B cell (primary cell): Measurements from ENCODE around the gene PAIP2. TPM values are rescaled to one million over a fixed set of nuclear protein-coding genes. Genes with fewer than 3 reads are reported as not detected.

Source experiments
- ATAC-seq: fragments of 200-7000 bp; cut with Tn5 transposase; one replicate; pipeline ENCODE4 v1.10.0; 2021; ENCODE audit warnings: low read depth, mild to moderate bottlenecking, moderate number of reproducible peaks, moderate library complexity
- CTCF ChIA-PET: fragments of 350-600 bp; sonication (Branson Sonifier 250); formaldehyde crosslinking; loops from one replicate; lab custom pipeline; 2021; ENCODE audit warnings: antibody characterized with exemption, inconsistent platforms; lab: Charles Lee
- POLR2A ChIA-PET: fragments of 350-600 bp; sonication (Branson Sonifier 250); formaldehyde crosslinking; loops from one replicate; lab custom pipeline; 2021; ENCODE audit warnings: antibody characterized with exemption; lab: Charles Lee
- DNase-seq: peaks from one replicate; pipeline ENCODE4 v3.0.0; 2013
- H2AFZ ChIP-seq: 2 replicates; pipeline ENCODE4 v1.6.1; 2012; ENCODE audit warnings: mild to moderate bottlenecking, low read depth, low read length; ENCODE audit not compliant: insufficient read depth, poor library complexity, severe bottlenecking
- H3K27ac ChIP-seq, 2 donors: 1 replicate in 1 of 2; 2 replicates in 1 of 2; pipeline ENCODE4 v1.5.1; 2012 to 2013; ENCODE audit warnings: low read length in 2 of 2, mild to moderate bottlenecking in 2 of 2, moderate library complexity in 1 of 2
- H3K27me3 ChIP-seq, 4 experiments: fragments of 200-600 bp in 1 of 4; sonication (generic) in 1 of 4; replicated peaks in 1 of 4; 1 replicate in 2 of 4; 2 replicates in 2 of 4; pipeline versions ENCODE4 v1.6.1 to v1.7.0; 2013 to 2016; ENCODE audit warnings: low read length in 3 of 4, mild to moderate bottlenecking in 2 of 4, mixed read lengths in 1 of 4, moderate library complexity in 1 of 4; ENCODE audit not compliant: insufficient read depth in 4 of 4, control insufficient read depth in 3 of 4; ENCODE audit errors: control extremely low read depth in 1 of 4
- H3K36me3 ChIP-seq, 2 experiments: replicated peaks in 1 of 2; 1 replicate in 1 of 2; 2 replicates in 1 of 2; pipeline versions ENCODE4 v1.6.1 to v1.7.1; 2013; ENCODE audit warnings: low read length in 1 of 2; ENCODE audit not compliant: insufficient read depth in 2 of 2, control insufficient read depth in 1 of 2; ENCODE audit errors: control extremely low read depth in 1 of 2, extremely low read depth in 1 of 2
- H3K4me1 ChIP-seq, 2 donors: fragments of 200-600 bp in 1 of 2; sonication (generic) in 1 of 2; 1 replicate in 1 of 2; 2 replicates in 1 of 2; pipeline versions ENCODE4 v1.5.1 to v1.6.1; 2013 to 2017; ENCODE audit warnings: low read length in 2 of 2; ENCODE audit not compliant: control insufficient read depth in 2 of 2, insufficient read depth in 2 of 2
- H3K4me2 ChIP-seq: replicated peaks from 2 replicates; pipeline ENCODE3; 2012; ENCODE audit warnings: mild to moderate bottlenecking, low read depth, low read length; ENCODE audit not compliant: poor library complexity, severe bottlenecking
- H3K4me3 ChIP-seq, 5 experiments: fragments of 200-600 bp in 1 of 5; sonication (generic) in 1 of 5; 1 replicate in 3 of 5; 2 replicates in 2 of 5; pipeline versions ENCODE4 v1.5.1 to v1.7.0; 2011 to 2016; ENCODE audit warnings: low read length in 4 of 5, mild to moderate bottlenecking in 4 of 5, low read depth in 2 of 5, control low read depth in 1 of 5, moderate library complexity in 1 of 5; ENCODE audit not compliant: insufficient read depth in 1 of 5; ENCODE audit errors: control extremely low read depth in 1 of 5, extremely low read depth in 1 of 5
- H3K79me2 ChIP-seq: fragments of 200-600 bp; sonication (generic); one replicate; pipeline ENCODE4 v1.6.0; 2016; ENCODE audit warnings: low read length; ENCODE audit not compliant: control insufficient read depth, insufficient read depth
- H3K9ac ChIP-seq: fragments of 200-600 bp; sonication (generic); 2 replicates; pipeline ENCODE4 v1.6.1; 2017; ENCODE audit warnings: mild to moderate bottlenecking, low read length, moderate library complexity
- H3K9me3 ChIP-seq, 3 donors: one replicate each; pipeline versions ENCODE4 v1.6.1 to v1.7.1; 2013; ENCODE audit warnings: low read length in 2 of 3; ENCODE audit not compliant: control insufficient read depth in 2 of 3, insufficient read depth in 1 of 3; ENCODE audit errors: control extremely low read depth in 1 of 3
- H4K20me1 ChIP-seq: 2 replicates; pipeline ENCODE4 v1.6.0; 2012; ENCODE audit warnings: mild to moderate bottlenecking, low read length; ENCODE audit not compliant: insufficient read depth, control insufficient read depth, poor library complexity, severe bottlenecking
- H3K27ac Mint-ChIP-seq: one replicate; pipeline ENCODE4 v1.8.0; 2021; ENCODE audit warnings: mixed read lengths
- H3K27me3 Mint-ChIP-seq: one replicate; pipeline ENCODE4 v1.8.0; 2021; ENCODE audit warnings: mixed read lengths
- H3K4me1 Mint-ChIP-seq: one replicate; pipeline ENCODE4 v1.8.0; 2021; ENCODE audit warnings: mixed read lengths
- H3K4me3 Mint-ChIP-seq: one replicate; pipeline ENCODE4 v1.8.0; 2021; ENCODE audit warnings: mixed read lengths
- H3K9me3 Mint-ChIP-seq: one replicate; pipeline ENCODE4 v1.8.0; 2022; ENCODE audit warnings: mixed read lengths; ENCODE audit not compliant: insufficient read depth
- CTCF ChIP-seq: fragments of 200-600 bp; IDR thresholded peaks from one replicate; pipeline ENCODE4 v1.8.0; 2022; ENCODE audit warnings: antibody characterized with exemption, mild to moderate bottlenecking
- EZH2 ChIP-seq: IDR thresholded peaks from 2 replicates; pipeline ENCODE4 v1.6.1; 2012; ENCODE audit warnings: borderline replicate concordance, low read depth, mild to moderate bottlenecking, moderate library complexity, low read length; ENCODE audit not compliant: insufficient read depth, poor library complexity, severe bottlenecking
- WGBS: methylation state at CpG from one replicate; pipeline ENCODE4 v1.1.5; 2013; ENCODE audit warnings: missing lambda C conversion rate; ENCODE audit not compliant: insufficient coverage; 5-methylcytosine and 5-hydroxymethylcytosine counted together
- intact Hi-C: fragments of 100-400 bp; cut with micrococcal nuclease; formaldehyde crosslinking; loops from one replicate; pipeline ENCODE4 v1.10.0; 2022
- polyA plus RNA-seq: library from polyadenylated mRNA; depleted of rRNA; stranded (reverse); fragments of >200 nt; gene quantifications from 2 replicates; pipeline ENCODE4 v1.2.3, GENCODE V29; 2012
- total RNA-seq, 2 donors: library from RNA; stranded (reverse); fragments of 120-200 nt in 1 of 2; gene quantifications; 1 replicate in 1 of 2; 2 replicates in 1 of 2; pipeline versions ENCODE4 v1.2.3 to v1.2.4, GENCODE V29; 2013 to 2022

The PAIP2 gene
- total and polyA plus RNA-seq, 2 donors (not counting 1 experiment from before 2014, with no cell fraction given) = 38.5 to 121 TPM

GRCh38 chr5:139314276-139314675 is 27.4 kb upstream of the PAIP2 start:
- H3K9me3 Mint-ChIP-seq = no peaks in the 10 kb centered on the region
- ATAC-seq (no peak), DNase-seq (no peak)
- Histone ChIP-seq H3K27ac (no peak overlapping the region), H3K9ac (no peak overlapping the region), H3K4me2 (no peak overlapping the region), H3K4me1 (peaks cover 0 to 21% of the 10 kb centered on the region in 2 donors), H3K27me3 (no peaks in the 10 kb centered on the region), H3K36me3 (peaks cover 2 to 37% of the 10 kb centered on the region in 2 experiments), H2AFZ (no peak overlapping the region), H3K4me3 (no peak overlapping the region), H3K9me3 (no peaks in the 10 kb centered on the region), H4K20me1 (peaks cover 94% of the 10 kb centered on the region), H3K79me2 (peaks cover 99% of the 10 kb centered on the region)
- ChIA-PET POLR2A (no interaction called here), CTCF (interaction anchor here (1.3 kb wide), 1 partner anchor 97 kb away, joined by 4 read pairs; no protein-coding TSS in a partner anchor)
- no CpG with 5 or more reads among the region's 1 CpG for WGBS
- H3K4me1 Mint-ChIP-seq = peaks cover 33% of the 10 kb centered on the region
- TF ChIP-seq CTCF = no peak
- no peak for TF ChIP-seq EZH2
- no peak overlapping the region for H3K27ac Mint-ChIP-seq
- intact Hi-C loops = no loop called here
- no peak overlapping the region for H3K4me3 Mint-ChIP-seq
- H3K27me3 Mint-ChIP-seq = no peaks in the 10 kb centered on the region

DNA sequence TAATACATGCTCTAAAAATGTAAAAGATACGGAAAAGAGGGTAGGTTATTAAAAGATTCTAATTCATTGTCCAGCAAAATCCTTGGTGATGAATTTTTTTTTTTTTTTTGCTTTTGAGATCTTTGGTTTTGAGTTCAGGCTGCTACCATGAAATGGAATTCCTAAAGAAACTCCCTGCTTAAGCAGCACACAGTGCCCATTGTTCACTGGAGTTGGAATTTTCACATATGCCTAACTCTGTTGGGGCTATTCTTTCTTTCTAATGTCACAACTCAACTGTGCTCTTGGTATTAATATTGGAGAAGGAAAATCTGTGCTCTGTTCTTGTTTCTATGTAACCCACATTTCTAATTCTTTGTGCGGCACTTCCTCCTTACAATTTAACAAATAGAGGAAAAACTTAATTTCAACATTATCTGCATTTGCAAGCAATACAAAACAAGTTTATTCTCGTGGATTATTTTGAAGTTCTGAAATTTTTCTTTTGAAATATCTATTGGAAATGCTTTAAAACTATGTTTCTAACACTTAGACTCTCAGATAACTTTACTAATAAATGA is 26.5 kb upstream of the PAIP2 start:
- no peak for DNase-seq
- intact Hi-C loops = no loop called here
- Histone ChIP-seq H2AFZ (no peak overlapping the region), H3K27ac (peak overlapping the region in 1 of 2 donors; percentile 45), H3K79me2 (peaks cover 96% of the 10 kb centered on the region), H3K9me3 (no peaks in the 10 kb centered on the region), H3K27me3 (no peaks in the 10 kb centered on the region), H3K4me1 (peaks cover 0 to 13% of the 10 kb centered on the region in 2 donors), H3K9ac (no peak overlapping the region), H4K20me1 (peaks cover 88% of the 10 kb centered on the region), H3K36me3 (peaks cover 2 to 44% of the 10 kb centered on the region in 2 experiments), H3K4me2 (no peak overlapping the region), H3K4me3 (no peak overlapping the region)
- WGBS = no CpG with 5 or more reads among the region's 3 CpGs
- Mint-ChIP-seq H3K9me3 (no peaks in the 10 kb centered on the region), H3K4me1 (peaks cover 29% of the 10 kb centered on the region), H3K27me3 (no peaks in the 10 kb centered on the region), H3K27ac (no peak overlapping the region), H3K4me3 (no peak overlapping the region)
- POLR2A ChIA-PET = no interaction called here
- CTCF ChIA-PET = no interaction called here
- ATAC-seq = no peak
- TF ChIP-seq EZH2 (no peak), CTCF (no peak)
